ENCODE measurements around the gene R3HCC1L.
"Not testable (repeated sequence)": the region's sequence is repeated elsewhere in the genome, so short reads cannot be mapped to it uniquely, and the experiment has no call there.

R3HCC1L gene

DNA sequence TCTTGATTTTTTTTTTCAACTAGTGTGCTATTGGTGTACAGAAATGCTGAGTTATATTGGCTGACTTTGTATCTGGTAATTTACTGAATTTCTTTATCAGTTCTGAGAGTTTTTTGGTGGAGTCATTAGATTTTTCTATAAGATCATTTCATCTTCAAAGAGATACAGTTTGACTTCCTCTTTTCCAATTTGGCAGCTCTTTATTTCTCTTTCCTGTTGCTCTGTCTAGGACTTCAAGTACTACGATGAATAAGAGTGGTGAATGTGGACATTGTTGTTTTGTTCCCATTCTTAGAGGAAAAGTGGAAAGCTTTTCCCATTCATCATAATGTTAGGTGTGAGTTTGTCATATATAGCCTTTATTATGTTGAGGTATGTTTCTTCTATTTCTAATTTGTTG, 83.3 kb downstream of the R3HCC1L start:
- TF ChIP-seq CTCF (IDR thresholded peaks at IDR 0.05; ENCODE audit: low read depth, low read length): no peak
- Histone ChIP-seq H3K36me3 (no peaks in the 10 kb centered on the region; the same call in 1 of the 2 replicates), H3K4me3 (ENCODE audit: low read depth, low read length) (no peak overlapping the region), H3K27ac (no peak overlapping the region), H3K9me3 (ENCODE audit: severe bottlenecking) (peaks cover 4% of the 10 kb centered on the region), H3K27me3 (ENCODE audit: insufficient read depth, low read depth, severe bottlenecking) (no peaks in the 10 kb centered on the region)
- no peak for DNase-seq

DNA sequence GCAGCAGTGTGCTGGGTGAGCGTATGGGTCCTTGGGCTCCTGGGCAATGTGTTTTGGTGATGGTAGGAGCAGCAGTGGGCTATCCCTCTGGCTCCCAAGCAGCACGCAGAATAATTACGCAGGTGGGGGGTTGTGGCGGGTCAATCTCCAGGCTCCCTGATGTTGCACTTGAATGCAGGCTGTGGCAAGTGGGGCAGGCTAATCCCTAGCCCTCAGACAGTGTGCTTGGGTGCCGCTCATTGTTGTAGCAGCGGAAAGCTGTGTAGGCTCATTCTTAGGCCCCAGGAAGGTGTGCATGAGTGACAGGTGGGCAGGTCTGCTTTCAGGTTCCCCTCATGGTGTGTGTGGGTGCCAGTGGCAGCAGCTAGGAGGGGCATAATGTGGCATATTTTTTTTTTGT, 89.4 kb downstream of the R3HCC1L start:
- H3K27me3 ChIP-seq (ENCODE audit: insufficient read depth, low read depth, severe bottlenecking): no peaks in the 10 kb centered on the region
- DNase-seq: peak; percentile 44
- no peak overlapping the region for H3K27ac ChIP-seq
- H3K4me3 ChIP-seq (ENCODE audit: low read depth, low read length): no peak overlapping the region
- H3K36me3 ChIP-seq: no peaks in the 10 kb centered on the region
- no peak for TF ChIP-seq CTCF (IDR thresholded peaks at IDR 0.05; ENCODE audit: low read depth, low read length)
- peaks cover 11% of the 10 kb centered on the region for H3K9me3 ChIP-seq (ENCODE audit: severe bottlenecking)

DNA sequence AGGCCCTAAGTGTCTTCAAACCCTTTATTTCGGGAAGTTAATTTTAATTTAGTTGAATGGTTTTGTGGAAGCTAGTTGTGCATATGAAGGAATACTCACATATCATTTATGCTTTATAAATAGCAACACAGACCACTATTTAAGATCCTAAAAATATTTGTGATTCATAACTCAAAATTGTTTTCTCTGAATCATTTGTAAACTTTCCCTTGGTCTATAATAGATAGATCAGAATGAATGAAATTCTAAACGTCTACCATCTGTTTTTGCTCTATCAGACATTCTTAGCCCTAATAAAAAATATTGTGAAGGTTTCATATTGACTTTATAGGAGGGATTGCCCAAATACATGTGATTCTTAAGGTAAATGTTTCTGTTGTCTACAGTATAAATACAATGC, 90.1 kb downstream of the R3HCC1L start:
- Histone ChIP-seq H3K9me3 (ENCODE audit: severe bottlenecking) (peaks cover 10% of the 10 kb centered on the region), H3K27me3 (ENCODE audit: insufficient read depth, low read depth, severe bottlenecking) (no peaks in the 10 kb centered on the region), H3K4me3 (ENCODE audit: low read depth, low read length) (no peak overlapping the region), H3K36me3 (no peaks in the 10 kb centered on the region), H3K27ac (no peak overlapping the region)
- TF ChIP-seq CTCF (IDR thresholded peaks at IDR 0.05; ENCODE audit: low read depth, low read length): no peak
- DNase-seq: no peak

DNA sequence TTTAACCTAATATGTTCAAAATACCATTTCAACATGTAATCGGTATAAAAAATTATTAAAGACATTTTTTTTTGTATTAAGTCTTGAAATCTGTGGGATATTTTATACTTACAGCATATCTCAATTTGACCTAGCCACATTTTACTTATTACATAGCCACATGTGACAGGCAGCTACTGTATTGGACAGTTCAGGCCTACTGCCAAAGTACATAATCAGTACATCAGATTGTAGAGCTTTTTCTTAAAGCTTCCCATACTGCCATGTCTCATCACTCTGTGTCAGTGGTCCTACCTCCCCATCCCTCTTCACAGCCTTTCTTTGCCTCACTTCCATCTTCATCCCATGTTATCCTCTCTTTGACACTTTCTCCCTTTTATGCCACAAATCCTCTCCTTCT, 90.5 kb downstream of the R3HCC1L start:
- H3K27me3 ChIP-seq (ENCODE audit: insufficient read depth, low read depth, severe bottlenecking): no peaks in the 10 kb centered on the region
- no peak for DNase-seq
- no peak overlapping the region for H3K27ac ChIP-seq
- no peaks in the 10 kb centered on the region for H3K36me3 ChIP-seq
- peaks cover 7% of the 10 kb centered on the region for H3K9me3 ChIP-seq (ENCODE audit: severe bottlenecking)
- H3K4me3 ChIP-seq (ENCODE audit: low read depth, low read length): no peak overlapping the region
- TF ChIP-seq CTCF (IDR thresholded peaks at IDR 0.05; ENCODE audit: low read depth, low read length): no peak

DNA sequence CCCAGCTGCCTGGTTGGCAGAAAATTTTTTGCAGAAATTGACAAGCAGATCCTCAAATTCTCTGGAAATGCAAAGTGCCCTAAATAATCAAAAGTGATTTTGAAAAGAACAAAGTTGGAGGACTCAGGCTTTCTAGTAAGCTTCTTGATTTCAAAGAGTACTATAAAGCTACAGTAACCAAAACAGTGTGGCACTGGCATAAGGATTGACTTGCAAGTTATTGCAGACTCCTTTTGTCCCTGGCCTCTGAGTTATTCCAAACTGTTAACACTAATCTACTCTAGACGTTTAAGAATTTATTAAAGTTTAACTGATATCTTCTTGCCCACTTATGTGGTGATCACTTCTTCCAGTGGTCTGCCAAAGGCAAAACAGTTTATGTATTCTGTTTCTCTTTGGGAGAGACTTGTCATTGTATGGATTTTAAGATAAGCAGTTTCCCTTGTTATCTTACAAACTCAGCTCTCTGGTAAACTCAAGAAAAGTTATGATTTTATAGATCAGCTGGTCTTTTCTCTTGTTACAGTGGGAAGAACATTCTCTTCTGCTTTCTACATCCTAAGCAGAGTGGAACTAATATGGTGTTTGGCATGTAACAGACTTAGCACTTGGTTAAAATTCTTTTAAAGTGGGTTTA, 92.2 kb downstream of the R3HCC1L start:
- TF ChIP-seq CTCF (IDR thresholded peaks at IDR 0.05; ENCODE audit: low read depth, low read length): no peak
- Histone ChIP-seq H3K9me3 (ENCODE audit: severe bottlenecking) (peaks cover 7% of the 10 kb centered on the region), H3K36me3 (no peaks in the 10 kb centered on the region), H3K4me3 (ENCODE audit: low read depth, low read length) (no peak overlapping the region), H3K27ac (no peak overlapping the region), H3K27me3 (ENCODE audit: insufficient read depth, low read depth, severe bottlenecking) (no peaks in the 10 kb centered on the region)
- no peak for DNase-seq

GRCh38 chr10:98227713-98228112, 93.3 kb downstream of the R3HCC1L start:
- not testable (repeated sequence) for H3K36me3 ChIP-seq; H3K27ac ChIP-seq; DNase-seq; H3K9me3 ChIP-seq (ENCODE audit: severe bottlenecking); H3K4me3 ChIP-seq (ENCODE audit: low read depth, low read length); H3K27me3 ChIP-seq (ENCODE audit: insufficient read depth, low read depth, severe bottlenecking)

GRCh38 chr10:98228266-98228665, 93.8 kb downstream of the R3HCC1L start:
- H3K27me3 ChIP-seq (ENCODE audit: insufficient read depth, low read depth, severe bottlenecking); H3K36me3 ChIP-seq; H3K27ac ChIP-seq; H3K9me3 ChIP-seq (ENCODE audit: severe bottlenecking); DNase-seq; H3K4me3 ChIP-seq (ENCODE audit: low read depth, low read length): not testable (repeated sequence)

Data from WERI-Rb-1 (cell line).